Naive thymus-derived CD8-positive, alpha-beta T cell (primary cell): ENCODE data around the gene EYS. TPM values are rescaled to one million over a fixed set of nuclear protein-coding genes. Genes with fewer than 3 reads are reported as not detected.

ENCODE experiments used
- ATAC-seq, 2 donors: fragments of 150-1000 bp; cut with Tn5 transposase in 1 of 2; sonication (Bioruptor Pico), chemical (Tn5 transposase) in 1 of 2; 1 replicate in 1 of 2; 2 replicates in 1 of 2; pipeline ENCODE4 v1.10.0; 2021; ENCODE audit warnings: mild to moderate bottlenecking in 2 of 2, moderate library complexity in 2 of 2
- POLR2A ChIA-PET: fragments of 350-600 bp; sonication (Branson Sonifier 250); formaldehyde crosslinking; loops from one replicate; lab custom pipeline; 2021; ENCODE audit warnings: antibody characterized with exemption; lab: Charles Lee
- DNase-seq, 10 donors: peaks; one replicate each; pipeline versions ENCODE4 v3.0.0 to v3.0.0-alpha.2; 2020 to 2022
- H3K27ac Mint-ChIP-seq, 10 donors: one replicate each; pipeline ENCODE4 v1.8.0; 2020 to 2022; ENCODE audit warnings: mild to moderate bottlenecking in 10 of 10, mixed read lengths in 10 of 10, moderate library complexity in 4 of 10, inconsistent platforms in 1 of 10
- H3K27me3 Mint-ChIP-seq, 5 donors: one replicate each; pipeline ENCODE4 v1.8.0; 2021 to 2022; ENCODE audit warnings: mixed read lengths in 5 of 5
- H3K36me3 Mint-ChIP-seq, 3 donors: one replicate each; pipeline ENCODE4 v1.8.0; 2020 to 2022; ENCODE audit warnings: mixed read lengths in 3 of 3, mild to moderate bottlenecking in 2 of 3, inconsistent platforms in 1 of 3
- H3K4me1 Mint-ChIP-seq, 4 donors: one replicate each; pipeline ENCODE4 v1.8.0; 2021 to 2022; ENCODE audit warnings: mixed read lengths in 4 of 4
- H3K4me3 Mint-ChIP-seq, 10 donors: one replicate each; pipeline ENCODE4 v1.8.0; 2020 to 2022; ENCODE audit warnings: mild to moderate bottlenecking in 10 of 10, mixed read lengths in 10 of 10, moderate library complexity in 6 of 10, inconsistent platforms in 1 of 10
- H3K9me3 Mint-ChIP-seq, 9 donors: one replicate each; pipeline ENCODE4 v1.8.0; 2020 to 2022; ENCODE audit warnings: mixed read lengths in 9 of 9, mild to moderate bottlenecking in 3 of 9, inconsistent platforms in 1 of 9, moderate library complexity in 1 of 9
- polyA plus RNA-seq, 3 donors: library from polyadenylated mRNA; unstranded; fragments of 300-500 nt; fragmentation: Illumina TruSeq; gene quantifications; one replicate each; pipeline ENCODE4 v1.2.3, GENCODE V29; 2021
- total RNA-seq, 8 experiments: library from RNA in 2 of 8; stranded (reverse) in 2 of 8; gene quantifications; one replicate each; pipeline ENCODE4 v1.2.3 and lab custom pipeline; 2021 to 2026

Gene EYS
- total and polyA plus RNA-seq, 5 experiments from 2014 or later, result 0.07 to 0.09 TPM; not detected in 3

DNA sequence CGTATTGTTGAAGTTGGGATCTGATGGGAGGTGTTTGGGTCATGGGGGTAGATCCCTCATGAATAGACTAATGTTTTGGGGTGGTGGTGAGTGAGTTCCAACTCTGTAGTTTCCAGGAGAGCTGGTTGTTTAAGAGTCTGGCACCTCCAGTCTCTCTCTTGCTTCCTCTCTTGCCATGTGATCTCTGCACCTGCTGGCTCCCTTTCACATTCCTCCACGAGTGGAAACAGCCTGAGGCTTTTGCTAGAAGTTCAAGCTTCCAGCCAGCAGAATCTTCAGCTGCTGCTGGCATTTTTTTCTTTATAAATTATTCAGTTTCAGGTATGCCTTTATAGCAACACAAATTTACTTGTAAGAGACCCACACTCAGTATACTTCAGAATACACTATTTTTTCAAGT lies 1021.6 kb downstream of the EYS start:
- H3K9me3 Mint-ChIP-seq, result peaks cover 0 to 16% (median 10%) of the 10 kb centered on the region in 9 donors
- no peak overlapping the region for H3K27ac Mint-ChIP-seq
- ATAC-seq (no peak), DNase-seq (no peak)
- POLR2A ChIA-PET, result no interaction called here
- H3K4me3 Mint-ChIP-seq, result no peak overlapping the region
- H3K4me1 Mint-ChIP-seq, result no peaks in the 10 kb centered on the region
- H3K27me3 Mint-ChIP-seq, result no peaks in the 10 kb centered on the region
- no peaks in the 10 kb centered on the region for H3K36me3 Mint-ChIP-seq

GRCh38 chr6:64683682-64684081 lies 1023.3 kb downstream of the EYS start:
- DNase-seq (no peak), ATAC-seq (no peak)
- Mint-ChIP-seq H3K9me3 (peaks cover 0 to 20% (median 8%) of the 10 kb centered on the region in 9 donors), H3K4me3 (no peak overlapping the region), H3K27me3 (no peaks in the 10 kb centered on the region), H3K36me3 (no peaks in the 10 kb centered on the region), H3K4me1 (no peaks in the 10 kb centered on the region), H3K27ac (no peak overlapping the region)
- POLR2A ChIA-PET, result no interaction called here

GRCh38 chr6:64681416-64682160 lies 1025.4 kb downstream of the EYS start:
- POLR2A ChIA-PET, result no interaction called here
- Mint-ChIP-seq H3K27ac (no peak overlapping the region), H3K4me1 (no peaks in the 10 kb centered on the region), H3K27me3 (no peaks in the 10 kb centered on the region), H3K36me3 (no peaks in the 10 kb centered on the region), H3K4me3 (no peak overlapping the region), H3K9me3 (peaks cover 0 to 20% (median 5%) of the 10 kb centered on the region in 9 donors)
- DNase-seq (no peak), ATAC-seq (no peak)

DNA sequence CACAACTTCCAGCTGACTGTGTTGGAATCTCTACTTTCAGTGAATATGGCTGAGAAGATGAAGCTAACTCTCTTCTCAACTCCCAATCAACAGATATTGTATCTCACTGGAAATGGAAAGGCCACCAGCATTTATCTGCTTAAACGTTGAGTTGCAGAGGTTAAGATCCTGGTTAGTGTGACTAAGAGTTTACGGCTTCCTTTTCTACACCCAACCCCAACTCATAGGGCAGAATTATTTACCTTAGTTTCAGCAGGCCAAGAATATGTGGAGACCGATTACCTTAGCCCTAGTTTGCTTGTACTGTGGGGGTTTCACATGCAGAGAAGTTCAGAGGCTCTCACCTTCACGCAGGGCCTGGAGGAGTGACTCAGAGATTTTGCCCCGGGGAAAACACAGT lies 1026.6 kb downstream of the EYS start:
- Mint-ChIP-seq H3K27ac (no peak overlapping the region), H3K9me3 (peaks cover 0 to 20% (median 5%) of the 10 kb centered on the region in 9 donors), H3K4me3 (no peak overlapping the region), H3K36me3 (no peaks in the 10 kb centered on the region), H3K4me1 (no peaks in the 10 kb centered on the region), H3K27me3 (no peaks in the 10 kb centered on the region)
- no peak for ATAC-seq
- no peak for DNase-seq
- POLR2A ChIA-PET, result no interaction called here

GRCh38 chr6:64679416-64679815 lies 1027.6 kb downstream of the EYS start:
- POLR2A ChIA-PET, result no interaction called here
- no peaks in the 10 kb centered on the region for H3K4me1 Mint-ChIP-seq
- peaks cover 0 to 20% (median 5%) of the 10 kb centered on the region in 9 donors for H3K9me3 Mint-ChIP-seq
- no peak overlapping the region for H3K4me3 Mint-ChIP-seq
- no peak overlapping the region for H3K27ac Mint-ChIP-seq
- DNase-seq, result no peak
- H3K27me3 Mint-ChIP-seq, result no peaks in the 10 kb centered on the region
- H3K36me3 Mint-ChIP-seq, result no peaks in the 10 kb centered on the region
- ATAC-seq, result no peak

DNA sequence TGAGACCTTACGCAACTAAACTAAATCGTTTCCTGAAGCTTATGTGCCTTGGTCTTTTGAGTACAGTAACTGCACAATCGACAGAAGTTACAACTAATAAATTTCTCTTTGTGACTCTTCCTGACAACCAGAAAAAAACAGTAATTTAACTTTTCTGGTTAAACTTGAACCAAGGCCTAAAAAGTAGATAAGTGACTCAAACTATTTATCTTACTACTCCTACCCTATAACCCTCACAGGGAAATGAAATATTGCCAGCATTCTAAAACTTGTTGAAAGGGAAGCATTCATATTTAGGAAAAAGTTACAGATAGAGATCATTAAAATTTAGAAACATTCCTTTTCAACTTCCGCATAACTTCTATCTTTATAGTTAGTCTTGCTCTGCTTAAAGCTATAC lies 1034.4 kb downstream of the EYS start:
- Mint-ChIP-seq H3K27me3 (no peaks in the 10 kb centered on the region), H3K4me3 (no peak overlapping the region), H3K9me3 (peaks cover 2 to 12% (median 8%) of the 10 kb centered on the region in 9 donors), H3K27ac (no peak overlapping the region), H3K36me3 (peaks cover 0 to 1% (median 0%) of the 10 kb centered on the region in 3 donors), H3K4me1 (no peaks in the 10 kb centered on the region)
- POLR2A ChIA-PET, result no interaction called here
- DNase-seq (no peak), ATAC-seq (no peak)

DNA sequence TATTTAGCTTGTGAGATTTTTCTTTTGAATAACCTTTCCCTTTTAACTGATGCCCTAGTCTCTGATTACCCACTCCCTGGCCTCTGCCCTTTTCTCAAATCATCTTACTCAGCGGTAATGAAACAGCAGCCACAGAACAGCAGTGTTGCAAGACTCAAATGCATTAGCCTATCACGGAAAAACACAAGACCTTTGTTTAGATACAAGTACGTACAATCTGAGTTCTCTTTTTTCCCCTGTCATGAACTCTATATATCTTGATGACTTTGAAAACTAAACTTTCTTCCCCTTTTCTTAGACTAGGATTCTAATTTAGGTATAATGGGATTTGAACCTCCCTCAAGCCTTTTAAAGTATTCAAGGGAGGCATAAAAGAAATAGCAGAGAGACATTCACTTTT lies 1034.9 kb downstream of the EYS start:
- Mint-ChIP-seq H3K4me3 (no peak overlapping the region), H3K9me3 (peaks cover 2 to 12% (median 8%) of the 10 kb centered on the region in 9 donors), H3K27me3 (no peaks in the 10 kb centered on the region), H3K27ac (no peak overlapping the region), H3K36me3 (peaks cover 0 to 1% (median 0%) of the 10 kb centered on the region in 3 donors), H3K4me1 (no peaks in the 10 kb centered on the region)
- POLR2A ChIA-PET, result no interaction called here
- DNase-seq, result no peak
- no peak for ATAC-seq

DNA sequence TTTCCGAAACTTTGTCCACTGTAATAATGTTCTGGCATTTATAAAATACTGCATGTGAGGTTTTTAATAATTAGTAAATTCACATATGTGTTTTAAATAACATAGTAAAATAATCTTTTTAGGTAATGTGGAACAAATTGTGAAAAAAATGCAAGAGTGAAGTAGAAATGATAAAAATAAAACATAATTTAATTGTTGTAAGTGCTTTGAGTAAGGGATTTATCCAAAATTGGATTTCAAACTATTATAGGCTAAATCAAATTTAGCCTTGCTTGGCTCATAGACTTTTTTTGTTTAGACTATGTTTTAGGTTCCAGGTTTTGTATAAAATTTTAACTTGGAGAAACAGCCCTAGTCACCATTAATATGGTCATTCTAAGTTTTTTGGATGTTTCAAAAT lies 1041.9 kb downstream of the EYS start:
- Mint-ChIP-seq H3K27ac (no peak overlapping the region), H3K36me3 (peaks cover 0 to 1% (median 0%) of the 10 kb centered on the region in 3 donors), H3K9me3 (peaks cover 2 to 35% (median 8%) of the 10 kb centered on the region in 9 donors), H3K27me3 (no peaks in the 10 kb centered on the region), H3K4me1 (no peaks in the 10 kb centered on the region), H3K4me3 (no peak overlapping the region)
- POLR2A ChIA-PET, result no interaction called here
- ATAC-seq, result no peak
- no peak for DNase-seq

DNA sequence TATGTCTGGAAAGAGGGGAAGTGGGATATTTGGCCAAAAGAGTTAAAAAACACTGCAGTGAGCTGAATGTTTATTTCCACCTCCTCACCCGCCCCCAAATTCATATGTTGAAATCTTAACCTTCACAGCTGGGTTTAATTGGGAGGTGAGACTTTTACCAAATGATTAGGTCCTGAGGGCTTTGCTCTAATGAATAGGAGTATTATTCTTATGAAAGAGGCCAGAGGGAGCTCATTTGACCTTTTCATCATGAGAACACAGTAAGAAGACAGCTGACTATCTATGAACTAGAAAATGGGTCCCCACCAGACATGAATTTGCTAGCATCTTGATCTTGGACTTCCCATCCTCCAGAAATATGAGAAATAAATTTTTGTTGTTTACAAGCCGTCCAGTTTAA lies 1042.5 kb downstream of the EYS start:
- no peak overlapping the region for H3K27ac Mint-ChIP-seq
- POLR2A ChIA-PET, result no interaction called here
- ATAC-seq (no peak), DNase-seq (no peak)
- H3K4me1 Mint-ChIP-seq, result no peaks in the 10 kb centered on the region
- H3K27me3 Mint-ChIP-seq, result no peaks in the 10 kb centered on the region
- H3K4me3 Mint-ChIP-seq, result no peak overlapping the region
- H3K9me3 Mint-ChIP-seq, result peaks cover 2 to 34% (median 8%) of the 10 kb centered on the region in 9 donors
- peaks cover 0 to 1% (median 0%) of the 10 kb centered on the region in 3 donors for H3K36me3 Mint-ChIP-seq

DNA sequence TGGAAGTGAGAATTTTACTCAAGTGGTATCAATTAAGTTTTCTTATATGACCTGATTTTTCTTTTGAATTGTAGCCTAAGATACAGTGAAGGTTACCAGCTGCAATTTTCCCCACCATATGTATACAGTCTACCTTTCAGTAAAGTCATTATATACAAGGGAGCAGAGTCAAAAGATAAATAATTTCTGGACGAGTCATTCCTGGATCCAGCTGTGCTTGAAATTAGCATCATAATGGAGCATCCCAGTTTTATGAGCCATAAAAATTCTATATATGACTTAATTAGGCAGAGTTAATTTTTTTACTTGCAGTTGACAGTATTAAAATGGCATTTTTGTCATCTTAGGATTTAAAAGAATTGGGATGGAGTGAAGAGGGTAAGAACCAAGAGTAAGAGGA lies 1063.0 kb downstream of the EYS start:
- DNase-seq (no peak), ATAC-seq (no peak)
- no peaks in the 10 kb centered on the region for H3K27me3 Mint-ChIP-seq
- no peaks in the 10 kb centered on the region for H3K4me1 Mint-ChIP-seq
- H3K4me3 Mint-ChIP-seq, result no peak overlapping the region
- POLR2A ChIA-PET, result no interaction called here
- peaks cover 0 to 9% (median 5%) of the 10 kb centered on the region in 9 donors for H3K9me3 Mint-ChIP-seq
- no peaks in the 10 kb centered on the region for H3K36me3 Mint-ChIP-seq
- H3K27ac Mint-ChIP-seq, result no peak overlapping the region

- H3K9me3 Mint-ChIP-seq, result peaks cover 0 to 8% (median 4%) of the 10 kb centered on the region in 9 donors
- DNase-seq (no peak), ATAC-seq (no peak)
- no peak overlapping the region for H3K4me3 Mint-ChIP-seq
- POLR2A ChIA-PET, result no interaction called here
- H3K4me1 Mint-ChIP-seq, result no peaks in the 10 kb centered on the region
- no peak overlapping the region for H3K27ac Mint-ChIP-seq
- no peaks in the 10 kb centered on the region for H3K27me3 Mint-ChIP-seq
- H3K36me3 Mint-ChIP-seq, result no peaks in the 10 kb centered on the region
Measured at GRCh38 chr6:64630901-64631300, 1076.1 kb downstream of the EYS start.

- Mint-ChIP-seq H3K4me3 (no peak overlapping the region), H3K27me3 (no peaks in the 10 kb centered on the region), H3K36me3 (no peaks in the 10 kb centered on the region), H3K4me1 (no peaks in the 10 kb centered on the region), H3K27ac (no peak overlapping the region), H3K9me3 (peaks cover 4 to 26% (median 6%) of the 10 kb centered on the region in 9 donors)
- ATAC-seq, result no peak
- POLR2A ChIA-PET, result no interaction called here
- DNase-seq, result no peak
Measured at GRCh38 chr6:64622944-64623343, 1084.1 kb downstream of the EYS start.

GRCh38 chr6:64602993-64603392 lies 1104.0 kb downstream of the EYS start:
- DNase-seq (no peak), ATAC-seq (no peak)
- no peaks in the 10 kb centered on the region for H3K27me3 Mint-ChIP-seq
- no peaks in the 10 kb centered on the region for H3K4me1 Mint-ChIP-seq
- POLR2A ChIA-PET, result no interaction called here
- H3K9me3 Mint-ChIP-seq, result peaks cover 0 to 20% (median 13%) of the 10 kb centered on the region in 9 donors
- H3K4me3 Mint-ChIP-seq, result no peak overlapping the region
- no peaks in the 10 kb centered on the region for H3K36me3 Mint-ChIP-seq
- no peak overlapping the region for H3K27ac Mint-ChIP-seq

- POLR2A ChIA-PET, result no interaction called here
- H3K9me3 Mint-ChIP-seq, result peaks cover 2 to 36% (median 10%) of the 10 kb centered on the region in 9 donors
- no peak overlapping the region for H3K27ac Mint-ChIP-seq
- DNase-seq, result no peak
- peaks cover 0 to 4% (median 0%) of the 10 kb centered on the region in 3 donors for H3K36me3 Mint-ChIP-seq
- no peaks in the 10 kb centered on the region for H3K4me1 Mint-ChIP-seq
- no peak overlapping the region for H3K4me3 Mint-ChIP-seq
- ATAC-seq, result no peak
- no peaks in the 10 kb centered on the region for H3K27me3 Mint-ChIP-seq
Measured at GRCh38 chr6:64591676-64592036, 1115.4 kb downstream of the EYS start.
